Naive thymus-derived CD4-positive, alpha-beta T cell (primary cell): ENCODE results near the gene UBXN10. TPM values are rescaled to one million over a fixed set of nuclear protein-coding genes. Genes with fewer than 3 reads are reported as not detected.
"Not testable (repeated sequence)": the region's sequence is repeated elsewhere in the genome, so short reads cannot be mapped to it uniquely, and the experiment has no call there.

ENCODE experiments used
- ATAC-seq: fragments of 150-1000 bp; cut with Tn5 transposase; 2 replicates; pipeline ENCODE4 v1.10.0; 2021; ENCODE audit warnings: mild to moderate bottlenecking, moderate library complexity
- CTCF ChIA-PET: fragments of 350-600 bp; sonication (Branson Sonifier 250); formaldehyde crosslinking; loops from one replicate; lab custom pipeline; 2021; ENCODE audit warnings: antibody characterized with exemption; lab: Charles Lee
- POLR2A ChIA-PET: fragments of 350-600 bp; sonication (Branson Sonifier 250); formaldehyde crosslinking; loops from one replicate; lab custom pipeline; 2021; ENCODE audit warnings: antibody characterized with exemption, inconsistent platforms; lab: Charles Lee
- DNase-seq, 9 donors: peaks; one replicate each; pipeline versions ENCODE4 v3.0.0 to v3.0.0-alpha.2; 2020 to 2022; ENCODE audit warnings: mixed read lengths in 1 of 9
- H3K27ac ChIP-seq: one replicate; pipeline ENCODE4 v1.7.0; 2013; ENCODE audit warnings: mild to moderate bottlenecking, low read depth, low read length, moderate library complexity
- H3K27me3 ChIP-seq, 2 donors: one replicate each; pipeline ENCODE4 v1.7.0; 2013; ENCODE audit warnings: low read length in 2 of 2, mild to moderate bottlenecking in 2 of 2, moderate library complexity in 2 of 2; ENCODE audit not compliant: control insufficient read depth in 2 of 2, insufficient read depth in 2 of 2
- H3K36me3 ChIP-seq, 3 experiments: 1 replicate in 2 of 3; 2 replicates in 1 of 3; pipeline ENCODE4 v1.7.0; 2013; ENCODE audit warnings: low read length in 3 of 3, mild to moderate bottlenecking in 3 of 3, moderate library complexity in 1 of 3; ENCODE audit not compliant: insufficient read depth in 3 of 3, control insufficient read depth in 2 of 3
- H3K4me1 ChIP-seq, 2 donors: one replicate each; pipeline ENCODE4 v1.7.0; 2013; ENCODE audit warnings: low read length in 2 of 2, mild to moderate bottlenecking in 2 of 2, moderate library complexity in 1 of 2; ENCODE audit not compliant: control insufficient read depth in 2 of 2, insufficient read depth in 2 of 2
- H3K4me3 ChIP-seq: 2 replicates; pipeline ENCODE4 v1.7.0; 2013; ENCODE audit warnings: mild to moderate bottlenecking, low read length
- H3K9me3 ChIP-seq, 3 experiments: 1 replicate in 2 of 3; 2 replicates in 1 of 3; pipeline ENCODE4 v1.7.0; 2013; ENCODE audit warnings: low read length in 3 of 3; ENCODE audit not compliant: control insufficient read depth in 2 of 3
- H3K27ac Mint-ChIP-seq, 9 donors: one replicate each; pipeline ENCODE4 v1.8.0; 2020 to 2022; ENCODE audit warnings: mixed read lengths in 9 of 9, mild to moderate bottlenecking in 8 of 9, moderate library complexity in 5 of 9, inconsistent platforms in 2 of 9
- H3K27me3 Mint-ChIP-seq, 5 donors: one replicate each; pipeline ENCODE4 v1.8.0; 2021 to 2022; ENCODE audit warnings: mixed read lengths in 5 of 5, mild to moderate bottlenecking in 1 of 5
- H3K36me3 Mint-ChIP-seq, 5 donors: one replicate each; pipeline ENCODE4 v1.8.0; 2020 to 2022; ENCODE audit warnings: mixed read lengths in 5 of 5, mild to moderate bottlenecking in 3 of 5, inconsistent platforms in 1 of 5
- H3K4me1 Mint-ChIP-seq, 7 donors: one replicate each; pipeline ENCODE4 v1.8.0; 2020 to 2022; ENCODE audit warnings: mixed read lengths in 7 of 7, mild to moderate bottlenecking in 3 of 7, inconsistent platforms in 1 of 7
- H3K4me3 Mint-ChIP-seq, 10 donors: one replicate each; pipeline ENCODE4 v1.8.0; 2020 to 2022; ENCODE audit warnings: mild to moderate bottlenecking in 10 of 10, mixed read lengths in 10 of 10, moderate library complexity in 6 of 10, inconsistent platforms in 2 of 10
- H3K9me3 Mint-ChIP-seq, 11 donors: one replicate each; pipeline ENCODE4 v1.8.0; 2020 to 2022; ENCODE audit warnings: mixed read lengths in 11 of 11, mild to moderate bottlenecking in 4 of 11, inconsistent platforms in 1 of 11, moderate library complexity in 1 of 11
- intact Hi-C, 2 donors: fragments of 100-400 bp; cut with micrococcal nuclease; formaldehyde crosslinking; loops; one replicate each; pipeline ENCODE4 v1.15.1; 2023
- polyA plus RNA-seq, 2 donors: library from polyadenylated mRNA; unstranded; fragments of 300-500 nt; fragmentation: Illumina TruSeq; gene quantifications; one replicate each; pipeline ENCODE4 v1.2.3, GENCODE V29; 2021
- total RNA-seq, 6 experiments: library from RNA in 5 of 6; stranded (reverse) in 5 of 6; gene quantifications; 1 replicate in 5 of 6; 2 replicates in 1 of 6; pipeline ENCODE4 v1.2.3 and lab custom pipeline; 2021 to 2026

UBXN10 gene
- total and polyA plus RNA-seq, 7 experiments from 2014 or later = 0.03 to 1.1 (median 0.55) TPM; not detected in 3

GRCh38 chr1:20223551-20224419 lies 37.9 kb downstream of the UBXN10 start:
- H3K27ac Mint-ChIP-seq = no peak overlapping the region
- peaks cover 32 to 62% (median 57%) of the 10 kb centered on the region in 5 donors for H3K27me3 Mint-ChIP-seq
- no peak for DNase-seq
- Histone ChIP-seq H3K4me1 (no peaks in the 10 kb centered on the region), H3K9me3 (no peaks in the 10 kb centered on the region), H3K27ac (no peak overlapping the region), H3K4me3 (no peak overlapping the region), H3K36me3 (no peaks in the 10 kb centered on the region), H3K27me3 (peaks cover 0 to 4% of the 10 kb centered on the region in 2 donors)
- no peaks in the 10 kb centered on the region for H3K36me3 Mint-ChIP-seq
- H3K9me3 Mint-ChIP-seq = peaks cover 0 to 2% (median 0%) of the 10 kb centered on the region in 11 donors
- H3K4me3 Mint-ChIP-seq = no peak overlapping the region
- ChIA-PET POLR2A (no interaction called here), CTCF (no interaction called here)
- ATAC-seq = no peak
- H3K4me1 Mint-ChIP-seq = no peaks in the 10 kb centered on the region
- intact Hi-C loops = no loop called here

- ChIA-PET CTCF (no interaction called here), POLR2A (no interaction called here)
- H3K27ac Mint-ChIP-seq = no peak overlapping the region
These were observed 38.6 kb downstream of the UBXN10 start for GRCh38 chr1:20224546-20224945.

GRCh38 chr1:20227704-20228103 lies 41.8 kb downstream of the UBXN10 start:
- no peaks in the 10 kb centered on the region for H3K36me3 Mint-ChIP-seq
- H3K36me3 ChIP-seq = no peaks in the 10 kb centered on the region
- H3K4me1 ChIP-seq = no peaks in the 10 kb centered on the region
- no peak overlapping the region for H3K27ac Mint-ChIP-seq
- no peak for DNase-seq
- no peaks in the 10 kb centered on the region for H3K9me3 ChIP-seq
- peaks cover 0 to 2% (median 0%) of the 10 kb centered on the region in 11 donors for H3K9me3 Mint-ChIP-seq
- H3K27ac ChIP-seq = no peak overlapping the region
- ATAC-seq = no peak
- no peak overlapping the region for H3K4me3 ChIP-seq
- peaks cover 0 to 4% of the 10 kb centered on the region in 2 donors for H3K27me3 ChIP-seq
- H3K4me3 Mint-ChIP-seq = no peak overlapping the region
- CTCF ChIA-PET = no interaction called here
- POLR2A ChIA-PET = no interaction called here
- no peaks in the 10 kb centered on the region for H3K4me1 Mint-ChIP-seq
- intact Hi-C loops = no loop called here
- H3K27me3 Mint-ChIP-seq = peaks cover 30 to 73% (median 42%) of the 10 kb centered on the region in 5 donors

More at GRCh38 chr1:20224546-20224945, 38.6 kb downstream of the UBXN10 start:
- intact Hi-C loops = no loop called here
- Mint-ChIP-seq H3K36me3 (no peaks in the 10 kb centered on the region), H3K27me3 (peaks cover 31 to 68% (median 57%) of the 10 kb centered on the region in 5 donors), H3K9me3 (peaks cover 0 to 2% (median 0%) of the 10 kb centered on the region in 11 donors), H3K4me3 (no peak overlapping the region), H3K4me1 (no peaks in the 10 kb centered on the region)
- no peak for DNase-seq
- H3K27ac ChIP-seq = no peak overlapping the region
- no peaks in the 10 kb centered on the region for H3K4me1 ChIP-seq
- H3K27me3 ChIP-seq = peaks cover 0 to 4% of the 10 kb centered on the region in 2 donors
- H3K9me3 ChIP-seq = no peaks in the 10 kb centered on the region
- no peak for ATAC-seq
- H3K36me3 ChIP-seq = no peaks in the 10 kb centered on the region
- no peak overlapping the region for H3K4me3 ChIP-seq

GRCh38 chr1:20228314-20228825 lies 42.5 kb downstream of the UBXN10 start:
- CTCF ChIA-PET = interaction anchor here (0.5 kb wide), 1 partner anchor 208 kb away, joined by 3 read pairs; no protein-coding TSS in a partner anchor
- DNase-seq (no peak), ATAC-seq (no peak)
- H3K9me3 ChIP-seq = no peaks in the 10 kb centered on the region
- peaks cover 0 to 4% of the 10 kb centered on the region in 2 donors for H3K27me3 ChIP-seq
- H3K27ac Mint-ChIP-seq = no peak overlapping the region
- peaks cover 30 to 72% (median 39%) of the 10 kb centered on the region in 5 donors for H3K27me3 Mint-ChIP-seq
- intact Hi-C loops = no loop called here
- POLR2A ChIA-PET = no interaction called here
- no peaks in the 10 kb centered on the region for H3K36me3 ChIP-seq
- peaks cover 0 to 2% (median 0%) of the 10 kb centered on the region in 11 donors for H3K9me3 Mint-ChIP-seq
- no peak overlapping the region for H3K4me3 Mint-ChIP-seq
- no peaks in the 10 kb centered on the region for H3K4me1 ChIP-seq
- no peak overlapping the region for H3K4me3 ChIP-seq
- H3K27ac ChIP-seq = no peak overlapping the region
- H3K4me1 Mint-ChIP-seq = peaks cover 0 to 3% (median 0%) of the 10 kb centered on the region in 7 donors
- no peaks in the 10 kb centered on the region for H3K36me3 Mint-ChIP-seq

- H3K36me3 ChIP-seq = no peaks in the 10 kb centered on the region
These were observed 43.3 kb downstream of the UBXN10 start for GRCh38 chr1:20229171-20229570.

GRCh38 chr1:20232564-20232963 lies 46.7 kb downstream of the UBXN10 start:
- H3K4me1 ChIP-seq, H3K4me3 ChIP-seq, H3K4me3 Mint-ChIP-seq, POLR2A ChIA-PET, H3K36me3 Mint-ChIP-seq, H3K9me3 Mint-ChIP-seq, ATAC-seq, DNase-seq, H3K27me3 ChIP-seq, H3K27ac ChIP-seq, H3K4me1 Mint-ChIP-seq, H3K27ac Mint-ChIP-seq, H3K9me3 ChIP-seq, H3K36me3 ChIP-seq: not testable (repeated sequence)
- intact Hi-C loops = loop anchor here in 1 of 2 donors (5.0 kb wide), 1 partner anchor 110 kb away; no protein-coding TSS in a partner anchor
- H3K27me3 Mint-ChIP-seq = peaks cover 25 to 77% (median 39%) of the 10 kb centered on the region in 5 donors
- CTCF ChIA-PET = interaction anchor here (0.6 to 2.7 kb wide), 3 partner anchors 107 to 264 kb away, joined by 4 to 14 read pairs (median 4); no protein-coding TSS in a partner anchor

More at GRCh38 chr1:20229171-20229570, 43.3 kb downstream of the UBXN10 start:
- ChIA-PET POLR2A (no interaction called here), CTCF (no interaction called here)
- Histone ChIP-seq H3K27ac (no peak overlapping the region), H3K4me3 (no peak overlapping the region), H3K27me3 (peaks cover 0 to 4% of the 10 kb centered on the region in 2 donors), H3K9me3 (no peaks in the 10 kb centered on the region), H3K4me1 (no peaks in the 10 kb centered on the region)
- intact Hi-C loops = no loop called here
- Mint-ChIP-seq H3K27me3 (peaks cover 29 to 73% (median 38%) of the 10 kb centered on the region in 5 donors), H3K27ac (no peak overlapping the region), H3K4me3 (no peak overlapping the region), H3K4me1 (peaks cover 0 to 6% (median 0%) of the 10 kb centered on the region in 7 donors), H3K36me3 (no peaks in the 10 kb centered on the region), H3K9me3 (peaks cover 0 to 2% (median 0%) of the 10 kb centered on the region in 11 donors)
- ATAC-seq = no peak
- DNase-seq = no peak
